Skin of body (tissue), 2 donors: ENCODE measurements around the gene UPK3A. TPM values are rescaled to one million over a fixed set of nuclear protein-coding genes. Genes with fewer than 3 reads are reported as not detected.

Experiments used
- DNase-seq: peaks from one replicate; lab custom pipeline; 2025; lab: John Stamatoyannopoulos, UW
- total RNA-seq: library from RNA; depleted of rRNA; stranded (reverse); fragments of >200 nt; gene quantifications from one replicate; pipeline ENCODE4 v1.2.3, GENCODE V29; 2014

Gene UPK3A
- total RNA-seq, 1 donor from 2014 or later = not detected

DNA sequence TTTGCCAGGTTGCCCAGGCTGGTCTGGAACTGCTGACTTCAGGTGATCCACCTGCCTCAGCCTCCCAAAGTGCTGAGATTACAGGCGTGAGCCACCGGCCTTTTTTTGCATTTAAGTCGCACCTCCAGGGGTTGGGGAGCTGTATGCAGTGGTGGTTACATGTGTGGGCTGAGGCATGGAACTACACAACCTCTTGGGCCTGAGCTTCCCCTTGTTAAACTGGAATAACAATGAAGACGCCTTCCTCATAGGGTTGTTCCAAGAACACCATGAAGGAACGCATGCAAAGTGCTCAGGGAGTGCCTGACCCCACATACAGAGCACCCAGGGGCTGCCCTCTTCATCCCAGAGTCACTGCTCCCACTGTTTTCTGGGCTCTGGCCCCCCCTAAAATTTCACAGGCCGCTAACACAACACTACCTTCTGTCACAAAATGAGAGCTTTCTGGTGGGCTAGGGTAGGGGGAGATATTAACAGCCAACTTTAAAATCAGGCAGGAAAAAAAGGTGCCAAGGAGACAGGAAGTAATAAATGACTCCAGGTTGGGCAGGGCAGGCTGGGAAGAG lies 23.7 kb downstream of the UPK3A start:
- DNase-seq = no peak

GRCh38 chr22:45308957-45309421 lies 24.2 kb downstream of the UPK3A start:
- no peak for DNase-seq

DNA sequence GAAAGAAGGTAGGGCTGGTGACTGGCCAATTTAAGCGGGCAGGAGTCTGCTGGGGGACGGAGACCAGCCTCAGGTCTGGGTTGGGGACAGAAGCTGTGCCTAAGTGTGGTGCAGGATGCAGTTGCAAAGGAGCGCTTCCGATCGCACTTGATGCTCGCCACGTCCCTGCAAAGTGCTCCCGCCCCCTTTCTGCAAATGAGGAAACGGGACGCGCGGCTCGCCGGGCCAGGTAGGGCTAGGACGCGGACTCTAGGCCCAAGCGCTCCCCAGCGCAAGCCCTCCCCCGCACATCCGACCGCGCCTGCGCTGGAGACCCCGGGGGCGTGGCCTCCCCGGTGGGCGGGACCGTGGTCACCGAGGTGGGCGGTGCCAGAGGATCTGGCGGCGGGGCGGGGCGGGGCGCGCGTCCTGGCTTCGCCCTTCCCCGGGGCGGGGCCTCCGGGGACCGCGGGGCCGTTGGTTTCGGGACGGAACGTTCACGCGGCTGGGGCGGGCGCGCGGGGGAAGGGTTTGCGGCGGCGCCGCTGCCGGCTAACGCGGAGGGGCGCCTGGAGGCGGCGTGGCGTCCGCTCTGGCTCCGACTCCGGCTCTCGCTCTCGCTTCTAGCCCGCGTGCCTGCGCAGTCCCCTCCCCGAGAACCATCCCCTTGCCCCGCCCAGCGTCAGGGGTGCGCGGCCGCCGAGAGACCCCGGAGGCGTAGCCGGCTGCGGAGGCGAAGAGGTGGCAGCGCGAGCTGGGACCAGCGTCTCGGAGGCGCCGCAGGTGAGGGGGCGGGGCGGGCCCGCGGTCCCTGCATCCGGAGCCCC lies 24.9 kb downstream of the UPK3A start, which contains the start of gene FAM118A:
TSS of gene FAM118A (plus strand) at position 513 of the 806 bp plus-strand sequence. CDS start 12,446 bp downstream, outside the sequence.
- peak; percentile 86 for DNase-seq

- DNase-seq = no peak
Measured at GRCh38 chr22:45310331-45310976, 25.7 kb downstream of the UPK3A start.

GRCh38 chr22:45310977-45311531 lies 26.3 kb downstream of the UPK3A start:
- no peak for DNase-seq

GRCh38 chr22:45312415-45312814 lies 27.7 kb downstream of the UPK3A start:
- DNase-seq = no peak

- DNase-seq = no peak
Measured at GRCh38 chr22:45312856-45313255, 28.1 kb downstream of the UPK3A start.

DNA sequence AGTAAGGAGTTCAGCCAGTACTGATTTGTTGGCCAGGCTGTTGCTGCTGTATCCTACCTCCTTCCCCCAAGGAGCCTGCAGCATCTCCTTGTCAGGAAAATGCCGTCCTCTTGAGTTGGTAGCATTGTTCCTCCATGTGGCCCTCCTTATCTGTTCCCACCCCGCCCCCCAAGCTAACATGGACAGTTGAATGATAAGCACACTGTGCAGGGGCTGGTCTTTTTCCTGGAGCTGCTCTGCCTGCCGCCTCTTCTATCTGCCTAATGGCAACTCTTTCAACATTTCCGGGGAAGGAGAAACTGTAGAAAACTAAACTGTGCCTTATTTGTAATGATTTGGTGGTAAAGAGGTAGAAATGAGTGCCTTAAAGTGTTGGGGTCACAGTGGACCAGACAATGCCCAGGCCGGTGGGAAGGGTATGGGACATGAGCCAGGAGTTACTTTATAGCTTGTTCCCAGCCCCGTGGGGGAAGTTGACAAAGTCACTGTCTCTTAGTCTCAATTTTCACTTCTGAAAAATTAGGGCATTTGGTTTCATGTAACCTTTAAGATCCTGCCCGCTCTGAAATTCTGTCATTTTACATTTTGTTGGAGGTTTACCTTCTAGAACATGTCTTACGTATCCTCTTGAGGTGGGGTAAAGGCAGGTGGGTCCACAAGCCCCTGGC lies 29.4 kb downstream of the UPK3A start:
- DNase-seq = no peak

GRCh38 chr22:45314786-45315185 lies 30.0 kb downstream of the UPK3A start:
- no peak for DNase-seq

DNA sequence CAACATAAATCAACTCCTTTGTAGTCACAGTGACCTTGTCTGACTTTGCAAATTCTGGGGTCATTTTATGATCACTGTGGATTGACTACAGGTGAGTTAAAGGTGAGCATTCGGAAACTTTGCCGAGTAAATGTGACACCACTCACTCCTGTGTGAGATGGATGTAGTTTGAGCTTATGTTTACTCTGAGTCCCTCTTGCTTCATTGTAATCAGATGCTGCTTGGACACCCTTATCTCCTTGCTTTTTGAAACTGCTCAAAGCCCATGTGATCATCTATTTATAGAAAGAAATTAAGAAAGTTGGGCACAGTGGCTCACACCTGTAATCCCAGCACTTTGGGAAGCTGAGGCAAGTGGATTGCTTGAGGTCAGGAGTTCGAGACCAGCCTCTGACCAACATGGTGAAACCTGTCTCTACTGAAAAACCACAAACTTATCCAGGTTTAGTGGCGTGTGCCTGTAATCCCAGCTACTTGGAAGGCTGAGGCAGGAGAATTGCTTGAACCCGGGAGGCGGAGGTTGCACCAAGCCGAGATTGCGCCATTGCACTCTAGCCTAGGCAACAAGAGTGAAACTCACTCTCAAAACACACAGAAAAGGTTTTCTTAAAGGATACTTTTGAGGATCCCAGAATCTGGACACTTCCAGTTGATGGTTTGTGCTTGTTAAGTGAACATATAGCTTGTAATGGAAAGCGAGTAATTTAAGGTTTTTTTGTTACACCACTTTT lies 32.2 kb downstream of the UPK3A start:
- no peak for DNase-seq

DNA sequence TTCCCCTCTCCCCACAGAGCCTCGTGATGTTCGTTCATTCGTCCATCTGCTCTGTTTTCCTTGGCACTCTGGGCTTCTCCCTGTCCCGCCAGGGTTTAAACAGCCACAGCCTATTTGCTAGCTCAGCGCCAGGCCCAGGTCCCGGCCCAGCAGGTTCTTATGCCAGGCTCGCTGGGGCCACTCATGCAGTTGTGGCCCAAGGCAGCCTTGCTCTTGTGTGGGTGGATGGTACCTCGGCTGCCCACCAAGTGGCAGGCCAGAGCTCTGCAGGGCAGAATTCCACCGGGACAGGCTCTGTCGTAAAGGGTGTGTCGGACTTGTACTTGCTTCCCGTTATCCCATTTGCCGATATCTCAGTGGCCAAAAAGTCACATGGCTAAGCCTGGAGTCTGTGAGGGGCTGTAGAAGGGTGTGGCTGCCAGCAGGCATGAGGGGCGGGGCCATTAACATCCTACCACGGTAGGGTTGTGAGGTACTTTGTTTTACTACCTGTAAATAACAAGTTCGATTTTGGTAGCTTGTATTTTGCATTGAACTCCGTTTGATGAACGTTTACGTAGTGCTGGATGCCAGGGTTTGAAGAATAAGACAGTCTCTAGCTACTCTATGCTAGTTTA lies 32.9 kb downstream of the UPK3A start:
- no peak for DNase-seq

GRCh38 chr22:45318168-45318557 lies 33.4 kb downstream of the UPK3A start:
- DNase-seq = peak; percentile 72

DNA sequence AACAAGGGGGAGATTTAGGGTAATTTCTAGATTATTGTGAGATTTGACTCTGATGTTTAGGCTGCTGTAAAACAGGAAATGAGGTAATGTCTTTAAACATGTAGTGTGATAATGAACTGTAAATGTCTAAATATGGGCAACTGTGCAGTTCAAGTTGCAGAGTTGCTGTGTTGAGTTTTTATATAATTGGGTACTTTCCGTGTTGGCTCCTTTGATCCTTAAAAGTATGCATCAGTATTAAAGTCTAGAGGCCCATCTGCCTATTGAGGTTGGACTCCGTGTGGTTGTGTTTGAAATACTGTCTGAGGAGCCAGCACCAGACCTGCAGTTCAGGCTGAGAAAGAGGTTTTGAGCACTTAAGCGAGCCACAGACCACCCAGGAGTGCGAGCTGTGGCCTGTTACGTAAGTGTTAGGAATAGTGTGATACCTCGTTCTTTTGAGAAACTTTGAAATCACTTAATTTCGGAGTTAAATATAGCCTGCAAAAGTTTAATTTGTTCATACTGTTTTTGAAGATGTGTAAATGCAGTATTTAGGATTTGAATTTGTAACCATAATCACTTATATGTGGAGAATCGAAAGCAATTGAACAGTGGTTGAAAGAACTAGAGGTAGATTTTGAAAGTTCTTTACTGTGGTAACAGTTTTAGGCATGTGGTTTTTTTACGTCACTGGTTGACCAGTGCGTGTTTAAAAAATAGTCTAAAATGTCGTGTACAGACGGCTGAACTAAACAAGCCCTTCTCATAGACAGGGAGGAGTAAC lies 34.0 kb downstream of the UPK3A start:
- DNase-seq = peak; percentile 67

DNA sequence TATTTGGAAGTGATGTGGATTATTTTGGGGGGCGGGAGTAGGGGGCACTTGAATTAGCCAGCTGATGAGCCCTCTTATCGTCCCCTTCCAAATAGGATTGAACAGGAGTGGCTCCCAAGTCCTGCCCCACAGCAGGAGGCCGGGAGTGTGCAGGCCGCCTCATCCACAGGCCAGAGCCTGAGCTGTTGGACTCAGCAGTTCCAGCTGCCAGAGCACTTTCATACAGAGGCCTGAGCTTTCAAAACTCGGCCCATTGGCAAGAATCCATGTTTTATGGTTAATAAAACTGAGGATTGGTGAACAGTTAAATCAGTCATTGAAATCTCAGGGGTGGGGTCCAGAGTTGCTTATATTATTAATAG lies 34.6 kb downstream of the UPK3A start:
- no peak for DNase-seq

- DNase-seq = no peak
Measured at GRCh38 chr22:45320357-45320976, 35.7 kb downstream of the UPK3A start.

DNA sequence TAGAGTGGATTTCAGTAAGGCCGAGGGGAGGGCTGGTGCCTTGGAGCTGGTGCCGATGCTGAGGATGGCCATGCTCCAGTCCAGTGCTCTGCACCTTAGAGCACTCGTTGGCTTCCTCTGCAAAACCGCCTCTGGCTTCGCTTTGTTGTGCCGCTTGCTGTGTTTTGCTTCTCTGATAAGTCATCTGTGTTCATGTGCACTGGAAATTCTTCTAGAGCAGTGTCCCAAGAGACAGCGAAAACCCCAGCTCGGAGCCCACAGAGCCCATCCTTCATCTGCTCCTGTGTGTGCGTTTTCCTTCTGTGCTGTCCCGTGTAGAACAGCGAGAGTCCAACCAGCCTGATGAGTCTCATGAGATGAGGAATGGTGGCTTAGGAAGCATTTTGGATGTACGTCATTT lies 37.1 kb downstream of the UPK3A start:
- no peak for DNase-seq

DNA sequence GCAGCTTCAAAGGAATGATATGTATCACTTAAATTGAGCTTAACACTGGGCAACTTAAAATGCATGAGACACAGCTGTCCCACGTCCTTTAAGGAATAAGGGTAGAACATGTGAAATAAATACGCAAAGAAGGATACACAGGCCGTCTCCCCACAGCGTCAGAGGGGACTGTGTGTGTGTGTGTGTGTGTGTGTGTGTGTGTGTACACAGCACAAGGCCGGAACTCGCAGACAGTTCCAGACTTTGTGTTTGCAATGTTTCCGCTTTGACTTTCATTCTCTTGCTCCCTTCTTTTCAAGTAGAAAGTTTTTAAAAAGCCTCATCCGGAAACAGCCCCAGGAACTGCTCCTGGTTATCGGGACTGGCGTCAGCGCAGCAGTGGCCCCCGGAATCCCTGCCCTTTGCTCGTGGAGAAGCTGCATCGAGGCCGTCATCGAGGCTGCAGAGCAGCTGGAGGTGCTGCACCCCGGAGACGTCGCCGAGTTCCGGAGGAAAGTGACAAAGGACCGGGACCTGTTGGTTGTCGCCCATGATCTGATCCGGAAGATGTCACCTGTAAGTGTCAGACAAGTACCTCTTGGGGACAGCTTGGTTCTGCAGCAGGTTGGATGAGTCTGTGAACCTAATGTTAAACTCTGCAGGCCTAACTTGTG lies 38.2 kb downstream of the UPK3A start:
- no peak for DNase-seq

DNA sequence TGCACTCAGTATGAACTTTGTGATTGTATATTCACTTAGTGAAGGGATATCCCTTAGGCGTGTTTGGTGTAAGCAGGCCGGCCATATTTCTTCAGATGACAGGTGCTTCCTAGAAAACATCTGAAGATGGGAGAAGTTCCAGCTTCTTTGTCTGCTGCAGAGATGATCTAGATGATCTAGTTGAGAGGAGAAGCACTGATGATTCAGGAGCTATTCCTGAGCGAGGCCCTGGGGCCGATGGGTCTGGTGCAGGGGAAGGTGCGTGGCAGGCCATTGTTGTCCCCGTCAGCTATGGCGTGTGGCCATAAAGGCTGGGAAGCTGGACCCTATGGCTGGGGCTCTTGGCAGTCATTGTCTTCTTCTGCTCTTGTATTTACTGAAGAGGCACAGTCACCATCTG lies 38.9 kb downstream of the UPK3A start:
- DNase-seq = no peak

- no peak for DNase-seq
Measured at GRCh38 chr22:45324311-45324711, 39.6 kb downstream of the UPK3A start.
